ENCODE data around the gene LETM1. TPM values are rescaled to one million over a fixed set of nuclear protein-coding genes. Genes with fewer than 3 reads are reported as not detected.

The LETM1 gene
- total and polyA plus RNA-seq, 2 of the 13 experiments (the other 11 are each of a cell fraction or from before 2014, with no cell fraction given) = 9.7 to 41.6 TPM

- TF ChIP-seq, protein P1, sequence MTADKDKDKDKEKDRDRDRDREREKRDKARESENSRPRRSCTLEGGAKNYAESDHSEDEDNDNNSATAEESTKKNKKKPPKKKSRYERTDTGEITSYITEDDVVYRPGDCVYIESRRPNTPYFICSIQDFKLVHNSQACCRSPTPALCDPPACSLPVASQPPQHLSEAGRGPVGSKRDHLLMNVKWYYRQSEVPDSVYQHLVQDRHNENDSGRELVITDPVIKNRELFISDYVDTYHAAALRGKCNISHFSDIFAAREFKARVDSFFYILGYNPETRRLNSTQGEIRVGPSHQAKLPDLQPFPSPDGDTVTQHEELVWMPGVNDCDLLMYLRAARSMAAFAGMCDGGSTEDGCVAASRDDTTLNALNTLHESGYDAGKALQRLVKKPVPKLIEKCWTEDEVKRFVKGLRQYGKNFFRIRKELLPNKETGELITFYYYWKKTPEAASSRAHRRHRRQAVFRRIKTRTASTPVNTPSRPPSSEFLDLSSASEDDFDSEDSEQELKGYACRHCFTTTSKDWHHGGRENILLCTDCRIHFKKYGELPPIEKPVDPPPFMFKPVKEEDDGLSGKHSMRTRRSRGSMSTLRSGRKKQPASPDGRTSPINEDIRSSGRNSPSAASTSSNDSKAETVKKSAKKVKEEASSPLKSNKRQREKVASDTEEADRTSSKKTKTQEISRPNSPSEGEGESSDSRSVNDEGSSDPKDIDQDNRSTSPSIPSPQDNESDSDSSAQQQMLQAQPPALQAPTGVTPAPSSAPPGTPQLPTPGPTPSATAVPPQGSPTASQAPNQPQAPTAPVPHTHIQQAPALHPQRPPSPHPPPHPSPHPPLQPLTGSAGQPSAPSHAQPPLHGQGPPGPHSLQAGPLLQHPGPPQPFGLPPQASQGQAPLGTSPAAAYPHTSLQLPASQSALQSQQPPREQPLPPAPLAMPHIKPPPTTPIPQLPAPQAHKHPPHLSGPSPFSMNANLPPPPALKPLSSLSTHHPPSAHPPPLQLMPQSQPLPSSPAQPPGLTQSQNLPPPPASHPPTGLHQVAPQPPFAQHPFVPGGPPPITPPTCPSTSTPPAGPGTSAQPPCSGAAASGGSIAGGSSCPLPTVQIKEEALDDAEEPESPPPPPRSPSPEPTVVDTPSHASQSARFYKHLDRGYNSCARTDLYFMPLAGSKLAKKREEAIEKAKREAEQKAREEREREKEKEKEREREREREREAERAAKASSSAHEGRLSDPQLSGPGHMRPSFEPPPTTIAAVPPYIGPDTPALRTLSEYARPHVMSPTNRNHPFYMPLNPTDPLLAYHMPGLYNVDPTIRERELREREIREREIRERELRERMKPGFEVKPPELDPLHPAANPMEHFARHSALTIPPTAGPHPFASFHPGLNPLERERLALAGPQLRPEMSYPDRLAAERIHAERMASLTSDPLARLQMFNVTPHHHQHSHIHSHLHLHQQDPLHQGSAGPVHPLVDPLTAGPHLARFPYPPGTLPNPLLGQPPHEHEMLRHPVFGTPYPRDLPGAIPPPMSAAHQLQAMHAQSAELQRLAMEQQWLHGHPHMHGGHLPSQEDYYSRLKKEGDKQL (CRISPR knock-in tag; IDR thresholded peaks at IDR 0.05; ENCODE audit: low read depth) = no peak
- TF ChIP-seq CREBL2 (CRISPR knock-in tag; IDR thresholded peaks at IDR 0.05; ENCODE audit: borderline replicate concordance) (no peak), ZNF562 (CRISPR knock-in tag; IDR thresholded peaks at IDR 0.05; ENCODE audit: borderline replicate concordance) (no peak), FOSL1 (CRISPR knock-in tag; IDR thresholded peaks at IDR 0.05; ENCODE audit: borderline replicate concordance) (no peak), ZNF616 (CRISPR knock-in tag; IDR thresholded peaks at IDR 0.05; ENCODE audit: low read depth) (no peak), ATF7 (IDR thresholded peaks at IDR 0.05) (no peak), ATF7 (CRISPR knock-in tag; IDR thresholded peaks at IDR 0.05) (no peak), JDP2 (CRISPR knock-in tag; IDR thresholded peaks at IDR 0.05; ENCODE audit: borderline replicate concordance) (no peak), RFX3 (CRISPR knock-in tag; IDR thresholded peaks at IDR 0.05) (no peak)
- TF ChIP-seq, protein P2, sequence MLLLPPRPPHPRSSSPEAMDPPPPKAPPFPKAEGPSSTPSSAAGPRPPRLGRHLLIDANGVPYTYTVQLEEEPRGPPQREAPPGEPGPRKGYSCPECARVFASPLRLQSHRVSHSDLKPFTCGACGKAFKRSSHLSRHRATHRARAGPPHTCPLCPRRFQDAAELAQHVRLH (CRISPR knock-in tag; IDR thresholded peaks at IDR 0.05; ENCODE audit: borderline replicate concordance, low read depth) = no peak
- TF ChIP-seq, protein P3, sequence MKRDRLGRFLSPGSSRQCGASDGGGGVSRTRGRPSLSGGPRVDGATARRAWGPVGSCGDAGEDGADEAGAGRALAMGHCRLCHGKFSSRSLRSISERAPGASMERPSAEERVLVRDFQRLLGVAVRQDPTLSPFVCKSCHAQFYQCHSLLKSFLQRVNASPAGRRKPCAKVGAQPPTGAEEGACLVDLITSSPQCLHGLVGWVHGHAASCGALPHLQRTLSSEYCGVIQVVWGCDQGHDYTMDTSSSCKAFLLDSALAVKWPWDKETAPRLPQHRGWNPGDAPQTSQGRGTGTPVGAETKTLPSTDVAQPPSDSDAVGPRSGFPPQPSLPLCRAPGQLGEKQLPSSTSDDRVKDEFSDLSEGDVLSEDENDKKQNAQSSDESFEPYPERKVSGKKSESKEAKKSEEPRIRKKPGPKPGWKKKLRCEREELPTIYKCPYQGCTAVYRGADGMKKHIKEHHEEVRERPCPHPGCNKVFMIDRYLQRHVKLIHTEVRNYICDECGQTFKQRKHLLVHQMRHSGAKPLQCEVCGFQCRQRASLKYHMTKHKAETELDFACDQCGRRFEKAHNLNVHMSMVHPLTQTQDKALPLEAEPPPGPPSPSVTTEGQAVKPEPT (CRISPR knock-in tag; IDR thresholded peaks at IDR 0.05; ENCODE audit: low read depth) = no peak
- TF ChIP-seq, protein P4, sequence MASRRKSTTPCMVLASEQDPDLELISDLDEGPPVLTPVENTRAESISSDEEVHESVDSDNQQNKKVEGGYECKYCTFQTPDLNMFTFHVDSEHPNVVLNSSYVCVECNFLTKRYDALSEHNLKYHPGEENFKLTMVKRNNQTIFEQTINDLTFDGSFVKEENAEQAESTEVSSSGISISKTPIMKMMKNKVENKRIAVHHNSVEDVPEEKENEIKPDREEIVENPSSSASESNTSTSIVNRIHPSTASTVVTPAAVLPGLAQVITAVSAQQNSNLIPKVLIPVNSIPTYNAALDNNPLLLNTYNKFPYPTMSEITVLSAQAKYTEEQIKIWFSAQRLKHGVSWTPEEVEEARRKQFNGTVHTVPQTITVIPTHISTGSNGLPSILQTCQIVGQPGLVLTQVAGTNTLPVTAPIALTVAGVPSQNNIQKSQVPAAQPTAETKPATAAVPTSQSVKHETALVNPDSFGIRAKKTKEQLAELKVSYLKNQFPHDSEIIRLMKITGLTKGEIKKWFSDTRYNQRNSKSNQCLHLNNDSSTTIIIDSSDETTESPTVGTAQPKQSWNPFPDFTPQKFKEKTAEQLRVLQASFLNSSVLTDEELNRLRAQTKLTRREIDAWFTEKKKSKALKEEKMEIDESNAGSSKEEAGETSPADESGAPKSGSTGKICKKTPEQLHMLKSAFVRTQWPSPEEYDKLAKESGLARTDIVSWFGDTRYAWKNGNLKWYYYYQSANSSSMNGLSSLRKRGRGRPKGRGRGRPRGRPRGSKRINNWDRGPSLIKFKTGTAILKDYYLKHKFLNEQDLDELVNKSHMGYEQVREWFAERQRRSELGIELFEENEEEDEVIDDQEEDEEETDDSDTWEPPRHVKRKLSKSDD (CRISPR knock-in tag; IDR thresholded peaks at IDR 0.05; ENCODE audit: low read depth) = no peak
These were observed 36.1 kb downstream of the LETM1 start (continued) for GRCh38 chr4:1819816-1820215.
